ENCODE measurements around the gene LSP1. TPM values are rescaled to one million over a fixed set of nuclear protein-coding genes. Genes with fewer than 3 reads are reported as not detected.
A peak's percentile ranks its signal among the peaks of the same experiment; 100 is the strongest.

Gene LSP1
- total RNA-seq, 2 experiments from 2014 or later: 232 to 303 TPM

- H3K9me2 ChIP-seq (ENCODE audit: insufficient read depth, low read length): no peaks in the 10 kb centered on the region
- intact Hi-C loops (cut with micrococcal nuclease; ENCODE audit: unreplicated experiment): no loop called here
- H3K36me3 ChIP-seq (ENCODE audit: insufficient read depth, low read length): no peaks in the 10 kb centered on the region
- peaks cover 33% of the 10 kb centered on the region for H3K4me1 ChIP-seq (ENCODE audit: insufficient read depth, low read length, poor library complexity, severe bottlenecking)
- DNase-seq (ENCODE audit: low spot score): no peak
- no peaks in the 10 kb centered on the region for H3K79me2 ChIP-seq (ENCODE audit: insufficient read depth, low read depth, low read length)
- H3K27ac ChIP-seq (ENCODE audit: low read depth, low read length, poor library complexity, severe bottlenecking): no peak overlapping the region
- H2AFZ ChIP-seq (ENCODE audit: low read length): no peak overlapping the region
- BruUV-seq (replicated peaks): no TSS peak
- no peaks in the 10 kb centered on the region for H4K20me1 ChIP-seq (ENCODE audit: insufficient read depth, low read length)
- H3K4me3 ChIP-seq (ENCODE audit: low read depth, low read length, poor library complexity, severe bottlenecking): no peak overlapping the region
- H3K9me3 ChIP-seq (ENCODE audit: low read length): no peaks in the 10 kb centered on the region
- TF ChIP-seq EZH2phosphoT487 (IDR thresholded peaks at IDR 0.05; ENCODE audit: borderline replicate concordance, low read depth, low read length) (no peak), CTCF (conservative IDR thresholded peaks at IDR 0.05; ENCODE audit: low read length) (no peak)
- CTCF ChIA-PET (ENCODE audit: unreplicated experiment): interaction anchor here (0.7 kb wide), 1 partner anchor 111 kb away, joined by 3 read pairs; the partner anchor contains the start of gene MRPL23
- H3K4me2 ChIP-seq (ENCODE audit: low read length): no peak overlapping the region
- POLR2A ChIA-PET: no interaction called here
Observed at GRCh38 chr11:1836011-1836945, 16.6 kb upstream of the LSP1 start.

- CTCF ChIA-PET (ENCODE audit: unreplicated experiment): interaction anchor here (0.7 kb wide), 1 partner anchor 109 kb away, joined by 3 read pairs; the partner anchor contains the start of gene MRPL23
- Histone ChIP-seq H3K4me2 (ENCODE audit: low read length) (peak overlapping the region; percentile 26), H3K4me1 (ENCODE audit: insufficient read depth, low read length, poor library complexity, severe bottlenecking) (peaks cover 33% of the 10 kb centered on the region), H3K9me2 (ENCODE audit: insufficient read depth, low read length) (no peaks in the 10 kb centered on the region), H3K79me2 (ENCODE audit: insufficient read depth, low read depth, low read length) (no peaks in the 10 kb centered on the region), H3K36me3 (ENCODE audit: insufficient read depth, low read length) (no peaks in the 10 kb centered on the region), H3K9me3 (ENCODE audit: low read length) (no peaks in the 10 kb centered on the region), H3K4me3 (ENCODE audit: low read depth, low read length, poor library complexity, severe bottlenecking) (no peak overlapping the region), H4K20me1 (ENCODE audit: insufficient read depth, low read length) (no peaks in the 10 kb centered on the region), H3K27ac (ENCODE audit: low read depth, low read length, poor library complexity, severe bottlenecking) (no peak overlapping the region), H2AFZ (ENCODE audit: low read length) (no peak overlapping the region)
- no TSS peak for BruUV-seq (replicated peaks)
- TF ChIP-seq EZH2phosphoT487 (IDR thresholded peaks at IDR 0.05; ENCODE audit: borderline replicate concordance, low read depth, low read length) (no peak), CTCF (conservative IDR thresholded peaks at IDR 0.05; ENCODE audit: low read length) (peak; percentile 86)
- DNase-seq (ENCODE audit: low spot score): peak; percentile 88
- POLR2A ChIA-PET: no interaction called here
- intact Hi-C loops (cut with micrococcal nuclease; ENCODE audit: unreplicated experiment): loop anchor here (1.0 kb wide), 3 partner anchors 45 to 314 kb away; no protein-coding TSS in a partner anchor
Observed at GRCh38 chr11:1837171-1838076, 15.5 kb upstream of the LSP1 start.
